PFSK-1 (cell line): ENCODE data around the gene KCNJ6.

Experiments used
- POLR2AphosphoS5 ChIP-seq: IDR thresholded peaks from 2 replicates; pipeline ENCODE4 v1.6.1; 2012; ENCODE audit warnings: low read depth, mild to moderate bottlenecking, control low read depth, low read length, moderate library complexity
- SIN3A ChIP-seq: IDR thresholded peaks from 2 replicates; pipeline ENCODE4 v1.6.1; 2012; ENCODE audit warnings: mild to moderate bottlenecking, low read length, moderate library complexity, borderline replicate concordance; ENCODE audit not compliant: insufficient read depth
- TAF1 ChIP-seq: IDR thresholded peaks from 2 replicates; pipeline ENCODE4 v1.6.1; 2012; ENCODE audit warnings: low read length, control low read depth, borderline replicate concordance; ENCODE audit not compliant: insufficient read depth
- TF ChIP-seq, protein P1 (sequence below), 2 experiments: IDR thresholded peaks; 2 replicates each; pipeline versions ENCODE4 v1.6.1 to v1.8.0; 2011 to 2012; ENCODE audit warnings: low read depth in 2 of 2, low read length in 2 of 2, control low read depth in 1 of 2, inconsistent platforms in 1 of 2, mild to moderate bottlenecking in 1 of 2, moderate library complexity in 1 of 2; ENCODE audit not compliant: insufficient read depth in 1 of 2

DNA sequence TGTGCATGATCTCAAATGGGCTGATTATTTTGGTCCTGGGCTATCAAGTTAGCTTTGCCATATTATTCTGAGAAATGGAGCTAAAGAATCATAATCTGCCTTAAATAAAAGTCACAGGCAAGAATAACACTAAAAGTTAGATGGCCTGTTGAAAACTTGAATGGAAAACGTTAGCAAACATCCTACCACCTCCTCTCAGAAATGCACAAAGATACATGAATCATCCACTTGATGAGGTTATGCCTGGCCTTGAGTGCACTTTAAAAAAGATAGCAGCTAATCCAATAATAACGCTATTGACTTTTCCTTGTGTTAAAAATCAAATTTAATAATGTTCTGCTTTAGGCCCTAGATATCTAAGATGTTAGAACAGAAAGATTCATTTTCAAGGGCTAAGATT is 108.0 kb downstream of the KCNJ6 start:
- no peak for TF ChIP-seq TAF1
- TF ChIP-seq, protein P1, sequence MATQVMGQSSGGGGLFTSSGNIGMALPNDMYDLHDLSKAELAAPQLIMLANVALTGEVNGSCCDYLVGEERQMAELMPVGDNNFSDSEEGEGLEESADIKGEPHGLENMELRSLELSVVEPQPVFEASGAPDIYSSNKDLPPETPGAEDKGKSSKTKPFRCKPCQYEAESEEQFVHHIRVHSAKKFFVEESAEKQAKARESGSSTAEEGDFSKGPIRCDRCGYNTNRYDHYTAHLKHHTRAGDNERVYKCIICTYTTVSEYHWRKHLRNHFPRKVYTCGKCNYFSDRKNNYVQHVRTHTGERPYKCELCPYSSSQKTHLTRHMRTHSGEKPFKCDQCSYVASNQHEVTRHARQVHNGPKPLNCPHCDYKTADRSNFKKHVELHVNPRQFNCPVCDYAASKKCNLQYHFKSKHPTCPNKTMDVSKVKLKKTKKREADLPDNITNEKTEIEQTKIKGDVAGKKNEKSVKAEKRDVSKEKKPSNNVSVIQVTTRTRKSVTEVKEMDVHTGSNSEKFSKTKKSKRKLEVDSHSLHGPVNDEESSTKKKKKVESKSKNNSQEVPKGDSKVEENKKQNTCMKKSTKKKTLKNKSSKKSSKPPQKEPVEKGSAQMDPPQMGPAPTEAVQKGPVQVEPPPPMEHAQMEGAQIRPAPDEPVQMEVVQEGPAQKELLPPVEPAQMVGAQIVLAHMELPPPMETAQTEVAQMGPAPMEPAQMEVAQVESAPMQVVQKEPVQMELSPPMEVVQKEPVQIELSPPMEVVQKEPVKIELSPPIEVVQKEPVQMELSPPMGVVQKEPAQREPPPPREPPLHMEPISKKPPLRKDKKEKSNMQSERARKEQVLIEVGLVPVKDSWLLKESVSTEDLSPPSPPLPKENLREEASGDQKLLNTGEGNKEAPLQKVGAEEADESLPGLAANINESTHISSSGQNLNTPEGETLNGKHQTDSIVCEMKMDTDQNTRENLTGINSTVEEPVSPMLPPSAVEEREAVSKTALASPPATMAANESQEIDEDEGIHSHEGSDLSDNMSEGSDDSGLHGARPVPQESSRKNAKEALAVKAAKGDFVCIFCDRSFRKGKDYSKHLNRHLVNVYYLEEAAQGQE (IDR thresholded peaks at IDR 0.05; ENCODE audit: insufficient read depth in 1 of 2, low read depth in 2 of 2, low read length in 2 of 2) = no peak
- TF ChIP-seq POLR2AphosphoS5 = no peak
- no peak for TF ChIP-seq SIN3A
